K562 treated with DMSO at 1 percent for 24 hours (cell line): ENCODE results near the gene PGM1. TPM values are rescaled to one million over a fixed set of nuclear protein-coding genes. Genes with fewer than 3 reads are reported as not detected.

Source experiments
- total RNA-seq: library from RNA; unstranded; fragments of 300-600 nt; gene quantifications from 2 replicates; pipeline ENCODE4 v1.2.3, GENCODE V29; 2022; ENCODE audit warnings: low read depth; ENCODE audit not compliant: insufficient read depth

The PGM1 gene
- not detected in 2 replicates for total RNA-seq

GRCh38 chr1:63593303-63593885 is at the start of gene PGM1:
PGM1 (plus strand) TSS chr1:63593411; CDS start chr1:63593489, 78 bp downstream.

Other genes with a start within 250 kb of the PGM1 start
- 7.4 and 7.9 TPM in 2 replicates for gene ALG6, start 225.8 kb upstream of the PGM1 start, total RNA-seq
- gene ITGB3BP, start 70.2 kb upstream of the PGM1 start, total RNA-seq: 43.0 and 51.4 TPM in 2 replicates
- gene EFCAB7, start 69.9 kb upstream of the PGM1 start, total RNA-seq: 2.1 and 4.2 TPM in 2 replicates
- not detected in 2 replicates for gene ROR1, start 180.6 kb downstream of the PGM1 start, total RNA-seq